ENCODE data around the gene HCN3. TPM values are rescaled to one million over a fixed set of nuclear protein-coding genes. Genes with fewer than 3 reads are reported as not detected.

HCN3 gene
- total and polyA plus RNA-seq, 2 of the 8 experiments (the other 6 are each of a cell fraction or from before 2014, with no cell fraction given), result 6.4 to 7.3 TPM

GRCh38 chr1:155241069-155241679 is 36.1 kb upstream of the HCN3 start (continued):
- TF ChIP-seq, protein P1, sequence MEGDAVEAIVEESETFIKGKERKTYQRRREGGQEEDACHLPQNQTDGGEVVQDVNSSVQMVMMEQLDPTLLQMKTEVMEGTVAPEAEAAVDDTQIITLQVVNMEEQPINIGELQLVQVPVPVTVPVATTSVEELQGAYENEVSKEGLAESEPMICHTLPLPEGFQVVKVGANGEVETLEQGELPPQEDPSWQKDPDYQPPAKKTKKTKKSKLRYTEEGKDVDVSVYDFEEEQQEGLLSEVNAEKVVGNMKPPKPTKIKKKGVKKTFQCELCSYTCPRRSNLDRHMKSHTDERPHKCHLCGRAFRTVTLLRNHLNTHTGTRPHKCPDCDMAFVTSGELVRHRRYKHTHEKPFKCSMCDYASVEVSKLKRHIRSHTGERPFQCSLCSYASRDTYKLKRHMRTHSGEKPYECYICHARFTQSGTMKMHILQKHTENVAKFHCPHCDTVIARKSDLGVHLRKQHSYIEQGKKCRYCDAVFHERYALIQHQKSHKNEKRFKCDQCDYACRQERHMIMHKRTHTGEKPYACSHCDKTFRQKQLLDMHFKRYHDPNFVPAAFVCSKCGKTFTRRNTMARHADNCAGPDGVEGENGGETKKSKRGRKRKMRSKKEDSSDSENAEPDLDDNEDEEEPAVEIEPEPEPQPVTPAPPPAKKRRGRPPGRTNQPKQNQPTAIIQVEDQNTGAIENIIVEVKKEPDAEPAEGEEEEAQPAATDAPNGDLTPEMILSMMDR (IDR thresholded peaks at IDR 0.05; ENCODE audit: control extremely low read depth in 1 of 3, insufficient read depth in 1 of 3, low read depth in 1 of 3, low read length in 3 of 3), result no peak
- TF ChIP-seq ZNF274 (IDR thresholded peaks at IDR 0.05; ENCODE audit: borderline replicate concordance, extremely low read depth, low read length) (no peak), CHD2 (IDR thresholded peaks at IDR 0.05; ENCODE audit: low read length) (no peak), CBX8 (IDR thresholded peaks at IDR 0.05; ENCODE audit: borderline replicate concordance, low read depth, low read length) (no peak), RFX5 (IDR thresholded peaks at IDR 0.05; ENCODE audit: borderline replicate concordance, low read depth, low read length) (no peak), NANOG (IDR thresholded peaks at IDR 0.05; ENCODE audit: insufficient read depth, low read depth, low read length, poor library complexity, severe bottlenecking) (peak; percentile 58), BRCA1 (IDR thresholded peaks at IDR 0.05; ENCODE audit: low read depth, low read length) (no peak), KDM5A (IDR thresholded peaks at IDR 0.05; ENCODE audit: low read length) (peak; percentile 67; the same call in 1 of the 2 replicates), EGR1 (IDR thresholded peaks at IDR 0.05; ENCODE audit: borderline replicate concordance, low read depth, low read length) (no peak), CHD1 (IDR thresholded peaks at IDR 0.05; ENCODE audit: low read depth, low read length) (no peak), EP300 (IDR thresholded peaks at IDR 0.05; ENCODE audit: borderline replicate concordance in 1 of 2, low read depth in 2 of 2, low read length in 2 of 2) (peak in 1 of 2 experiments; percentile 71; a peak in 1 of 3 replicates), KDM4A (IDR thresholded peaks at IDR 0.05; ENCODE audit: low read depth, low read length, severe bottlenecking) (no peak), SP2 (IDR thresholded peaks at IDR 0.05; ENCODE audit: low read length) (no peak), NRF1 (IDR thresholded peaks at IDR 0.05; ENCODE audit: low read depth, low read length) (no peak), BACH1 (IDR thresholded peaks at IDR 0.05; ENCODE audit: low read length) (no peak), SRF (IDR thresholded peaks at IDR 0.05; ENCODE audit: low read depth, low read length) (no peak; the same call in 1 of the 2 replicates), KDM1A (IDR thresholded peaks at IDR 0.05; ENCODE audit: borderline replicate concordance, low read length) (no peak), BCL11A (IDR thresholded peaks at IDR 0.05; ENCODE audit: low read depth in 2 of 2, low read length in 2 of 2) (no peak), JUN (IDR thresholded peaks at IDR 0.05; ENCODE audit: low read depth, low read length) (no peak), RAD21 (IDR thresholded peaks at IDR 0.05 in 1 of 2, conservative IDR thresholded peaks at IDR 0.05 in 1 of 2; ENCODE audit: low read depth in 2 of 2, low read length in 2 of 2) (peak in 1 of 2 experiments; percentile 7; a peak in 1 of 4 replicates), SIN3A (conservative IDR thresholded peaks at IDR 0.05 in 1 of 2, IDR thresholded peaks at IDR 0.05 in 1 of 2; ENCODE audit: low read depth in 1 of 2, low read length in 2 of 2) (peak; percentile 99 to 100), GABPA (IDR thresholded peaks at IDR 0.05; ENCODE audit: borderline replicate concordance, insufficient read depth, low read length) (no peak)

Data from H1 (cell line).